GM12891 (cell line): ENCODE measurements around the gene CCDC167.

Experiments used
- PAX5 ChIP-seq: IDR thresholded peaks from 2 replicates; pipeline ENCODE4 v1.6.1; 2011; ENCODE audit warnings: low read length, moderate library complexity, mild to moderate bottlenecking; ENCODE audit not compliant: insufficient read depth, severe bottlenecking
- POLR2A ChIP-seq: IDR thresholded peaks from 2 replicates; pipeline ENCODE4 v1.6.1; 2011; ENCODE audit warnings: low read depth, low read length, control low read depth
- POLR2AphosphoS5 ChIP-seq: IDR thresholded peaks from 2 replicates; pipeline ENCODE4 v1.6.1; 2011; ENCODE audit warnings: low read depth, low read length, control low read depth
- TAF1 ChIP-seq: IDR thresholded peaks from 2 replicates; pipeline ENCODE4 v1.6.1; 2011; ENCODE audit warnings: low read depth, low read length, control low read depth

DNA sequence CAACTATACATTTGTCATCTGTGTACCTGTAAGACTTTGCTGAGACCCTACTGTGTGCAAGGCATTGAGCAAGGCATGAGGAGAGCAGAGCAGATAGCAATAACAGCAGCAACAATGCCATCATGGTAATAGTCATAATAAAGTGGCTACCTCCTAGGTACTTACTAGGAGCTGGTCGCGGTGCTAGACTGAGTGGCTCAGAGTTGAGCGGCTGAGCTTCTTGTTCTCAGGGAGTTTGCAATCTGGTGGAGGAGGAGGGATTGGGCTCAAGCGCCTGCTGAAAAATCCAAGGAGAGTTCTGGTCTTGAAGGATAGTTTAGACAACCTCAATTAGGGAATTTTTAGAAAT is 25.3 kb upstream of the CCDC167 start:
- TF ChIP-seq POLR2A (no peak), TAF1 (no peak), POLR2AphosphoS5 (no peak), PAX5 (no peak)
